ENCODE measurements around the gene PNRC2.

PNRC2 gene

DNA sequence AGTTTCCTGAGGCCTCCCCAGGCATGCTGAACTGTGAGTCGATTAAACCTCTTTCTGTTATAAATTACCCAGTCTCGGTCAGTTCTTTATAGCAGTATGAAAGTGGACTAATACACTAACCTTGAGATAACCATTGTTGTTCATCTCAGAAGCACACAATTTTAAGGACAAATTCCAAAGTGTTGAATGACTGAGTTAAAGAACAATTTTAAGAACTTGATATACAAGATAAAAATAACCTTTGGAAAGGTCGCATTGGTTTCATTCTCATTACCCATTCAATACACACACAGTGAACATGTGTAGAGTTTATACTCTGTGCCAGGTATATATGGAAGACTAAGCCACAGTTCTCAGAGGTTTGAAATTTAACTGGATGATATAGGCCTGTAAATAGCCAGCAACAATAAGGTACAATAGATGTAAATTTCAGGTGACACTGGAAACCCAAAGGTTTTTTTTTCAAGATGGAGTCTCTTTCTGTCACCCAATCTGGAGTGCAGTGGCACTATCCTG lies 39.6 kb downstream of the PNRC2 start:
- no peak for ATAC-seq
- TF ChIP-seq ZNF8 (CRISPR knock-in tag; IDR thresholded peaks at IDR 0.05), result no peak
- no peak for TF ChIP-seq GLIS3 (CRISPR knock-in tag; IDR thresholded peaks at IDR 0.05)
- TF ChIP-seq RARB (CRISPR knock-in tag; IDR thresholded peaks at IDR 0.05), result no peak
- TF ChIP-seq, protein P1, sequence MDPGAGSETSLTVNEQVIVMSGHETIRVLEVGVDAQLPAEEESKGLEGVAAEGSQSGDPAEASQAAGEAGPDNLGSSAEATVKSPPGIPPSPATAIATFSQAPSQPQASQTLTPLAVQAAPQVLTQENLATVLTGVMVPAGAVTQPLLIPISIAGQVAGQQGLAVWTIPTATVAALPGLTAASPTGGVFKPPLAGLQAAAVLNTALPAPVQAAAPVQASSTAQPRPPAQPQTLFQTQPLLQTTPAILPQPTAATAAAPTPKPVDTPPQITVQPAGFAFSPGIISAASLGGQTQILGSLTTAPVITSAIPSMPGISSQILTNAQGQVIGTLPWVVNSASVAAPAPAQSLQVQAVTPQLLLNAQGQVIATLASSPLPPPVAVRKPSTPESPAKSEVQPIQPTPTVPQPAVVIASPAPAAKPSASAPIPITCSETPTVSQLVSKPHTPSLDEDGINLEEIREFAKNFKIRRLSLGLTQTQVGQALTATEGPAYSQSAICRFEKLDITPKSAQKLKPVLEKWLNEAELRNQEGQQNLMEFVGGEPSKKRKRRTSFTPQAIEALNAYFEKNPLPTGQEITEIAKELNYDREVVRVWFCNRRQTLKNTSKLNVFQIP (CRISPR knock-in tag; IDR thresholded peaks at IDR 0.05; ENCODE audit: borderline replicate concordance, low read depth), result no peak
- no peak for TF ChIP-seq PPARA (CRISPR knock-in tag; IDR thresholded peaks at IDR 0.05; ENCODE audit: borderline replicate concordance)
- TF ChIP-seq ESRRG (CRISPR knock-in tag; IDR thresholded peaks at IDR 0.05), result no peak
- no peak for TF ChIP-seq ZNF565 (CRISPR knock-in tag; conservative IDR thresholded peaks at IDR 0.05; ENCODE audit: low read depth)
- TF ChIP-seq TCF4 (CRISPR knock-in tag; IDR thresholded peaks at IDR 0.05; ENCODE audit: borderline replicate concordance), result no peak
- TF ChIP-seq, protein P2, sequence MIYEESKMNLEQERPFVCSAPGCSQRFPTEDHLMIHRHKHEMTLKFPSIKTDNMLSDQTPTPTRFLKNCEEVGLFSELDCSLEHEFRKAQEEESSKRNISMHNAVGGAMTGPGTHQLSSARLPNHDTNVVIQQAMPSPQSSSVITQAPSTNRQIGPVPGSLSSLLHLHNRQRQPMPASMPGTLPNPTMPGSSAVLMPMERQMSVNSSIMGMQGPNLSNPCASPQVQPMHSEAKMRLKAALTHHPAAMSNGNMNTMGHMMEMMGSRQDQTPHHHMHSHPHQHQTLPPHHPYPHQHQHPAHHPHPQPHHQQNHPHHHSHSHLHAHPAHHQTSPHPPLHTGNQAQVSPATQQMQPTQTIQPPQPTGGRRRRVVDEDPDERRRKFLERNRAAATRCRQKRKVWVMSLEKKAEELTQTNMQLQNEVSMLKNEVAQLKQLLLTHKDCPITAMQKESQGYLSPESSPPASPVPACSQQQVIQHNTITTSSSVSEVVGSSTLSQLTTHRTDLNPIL (CRISPR knock-in tag; IDR thresholded peaks at IDR 0.05; ENCODE audit: low read depth), result no peak

DNA sequence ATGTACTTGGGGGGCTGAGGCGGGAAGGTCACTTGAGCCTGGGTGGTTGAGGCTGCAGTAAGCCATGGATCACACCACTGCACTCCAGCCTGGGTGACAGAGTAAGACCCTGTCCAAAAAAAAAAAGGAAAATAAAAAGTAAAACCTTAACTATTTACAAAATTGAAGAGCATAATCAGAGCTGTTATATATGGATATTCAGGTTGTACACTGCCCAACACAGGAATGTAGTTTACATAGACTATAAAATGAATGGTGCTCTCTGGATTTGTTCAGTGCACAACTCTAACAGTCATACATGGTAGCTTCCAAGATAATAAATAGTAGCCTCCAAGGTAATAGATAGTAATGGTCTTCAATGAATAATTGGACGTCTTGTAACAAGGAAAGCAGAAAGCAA lies 43.1 kb downstream of the PNRC2 start:
- no peak for TF ChIP-seq ZFP30 (CRISPR knock-in tag; IDR thresholded peaks at IDR 0.05)
- no peak for TF ChIP-seq ZC3H10 (CRISPR knock-in tag; IDR thresholded peaks at IDR 0.05)
- no peak for TF ChIP-seq ARNTL (CRISPR knock-in tag; IDR thresholded peaks at IDR 0.05; ENCODE audit: borderline replicate concordance, low read depth)
- TF ChIP-seq, protein P1 (CRISPR knock-in tag; IDR thresholded peaks at IDR 0.05; ENCODE audit: borderline replicate concordance, low read depth), result no peak
- TF ChIP-seq, protein P3, sequence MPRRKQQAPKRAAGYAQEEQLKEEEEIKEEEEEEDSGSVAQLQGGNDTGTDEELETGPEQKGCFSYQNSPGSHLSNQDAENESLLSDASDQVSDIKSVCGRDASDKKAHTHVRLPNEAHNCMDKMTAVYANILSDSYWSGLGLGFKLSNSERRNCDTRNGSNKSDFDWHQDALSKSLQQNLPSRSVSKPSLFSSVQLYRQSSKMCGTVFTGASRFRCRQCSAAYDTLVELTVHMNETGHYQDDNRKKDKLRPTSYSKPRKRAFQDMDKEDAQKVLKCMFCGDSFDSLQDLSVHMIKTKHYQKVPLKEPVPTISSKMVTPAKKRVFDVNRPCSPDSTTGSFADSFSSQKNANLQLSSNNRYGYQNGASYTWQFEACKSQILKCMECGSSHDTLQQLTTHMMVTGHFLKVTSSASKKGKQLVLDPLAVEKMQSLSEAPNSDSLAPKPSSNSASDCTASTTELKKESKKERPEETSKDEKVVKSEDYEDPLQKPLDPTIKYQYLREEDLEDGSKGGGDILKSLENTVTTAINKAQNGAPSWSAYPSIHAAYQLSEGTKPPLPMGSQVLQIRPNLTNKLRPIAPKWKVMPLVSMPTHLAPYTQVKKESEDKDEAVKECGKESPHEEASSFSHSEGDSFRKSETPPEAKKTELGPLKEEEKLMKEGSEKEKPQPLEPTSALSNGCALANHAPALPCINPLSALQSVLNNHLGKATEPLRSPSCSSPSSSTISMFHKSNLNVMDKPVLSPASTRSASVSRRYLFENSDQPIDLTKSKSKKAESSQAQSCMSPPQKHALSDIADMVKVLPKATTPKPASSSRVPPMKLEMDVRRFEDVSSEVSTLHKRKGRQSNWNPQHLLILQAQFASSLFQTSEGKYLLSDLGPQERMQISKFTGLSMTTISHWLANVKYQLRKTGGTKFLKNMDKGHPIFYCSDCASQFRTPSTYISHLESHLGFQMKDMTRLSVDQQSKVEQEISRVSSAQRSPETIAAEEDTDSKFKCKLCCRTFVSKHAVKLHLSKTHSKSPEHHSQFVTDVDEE (CRISPR knock-in tag; IDR thresholded peaks at IDR 0.05), result no peak
- TF ChIP-seq SNAI2 (CRISPR knock-in tag; IDR thresholded peaks at IDR 0.05), result no peak
- no peak for TF ChIP-seq RARB (CRISPR knock-in tag; IDR thresholded peaks at IDR 0.05)
- no peak for TF ChIP-seq ZNF70 (CRISPR knock-in tag; IDR thresholded peaks at IDR 0.05)
- no peak for TF ChIP-seq BACH2 (CRISPR knock-in tag; IDR thresholded peaks at IDR 0.05; ENCODE audit: borderline replicate concordance)
- TF ChIP-seq ZFP3 (CRISPR knock-in tag; IDR thresholded peaks at IDR 0.05), result no peak
- no peak for TF ChIP-seq ZNF8 (CRISPR knock-in tag; IDR thresholded peaks at IDR 0.05)
- ATAC-seq, result no peak

DNA sequence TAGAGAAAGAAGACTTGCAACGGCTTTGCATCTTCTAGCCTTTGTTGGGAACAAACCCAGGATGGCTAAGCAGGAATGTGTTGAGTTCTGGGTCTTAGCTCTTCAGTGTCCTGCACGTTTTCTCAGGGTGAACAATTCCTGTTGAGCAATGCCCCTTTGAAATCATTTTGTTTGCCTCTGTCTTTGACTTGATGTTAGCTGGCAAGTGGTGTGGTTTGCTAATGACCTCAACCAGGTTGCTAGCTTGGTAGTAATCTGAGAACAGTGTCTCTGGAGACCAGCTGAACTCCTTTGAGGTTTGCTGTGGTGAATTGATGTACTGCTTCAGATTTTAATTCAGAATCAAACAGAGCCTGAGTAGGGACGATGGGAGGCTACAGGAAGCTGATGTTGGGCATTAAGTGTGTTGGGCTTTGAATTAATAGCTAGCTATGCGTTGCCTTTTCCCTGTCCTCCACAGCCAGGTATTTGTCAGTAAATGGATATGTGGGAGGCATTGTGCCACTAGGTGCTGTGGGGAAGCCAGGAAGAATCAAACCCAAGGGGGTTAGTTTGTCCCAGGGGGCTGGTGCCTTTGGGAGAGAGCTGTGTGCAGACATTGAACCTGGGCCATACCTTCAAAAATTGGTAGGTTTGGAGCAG lies 43.8 kb downstream of the PNRC2 start:
- ATAC-seq, result peak; percentile 90
- TF ChIP-seq ZNF565 (CRISPR knock-in tag; conservative IDR thresholded peaks at IDR 0.05; ENCODE audit: low read depth), result no peak
- TF ChIP-seq SNAI2 (CRISPR knock-in tag; IDR thresholded peaks at IDR 0.05), result no peak
- no peak for TF ChIP-seq TOX (CRISPR knock-in tag; IDR thresholded peaks at IDR 0.05; ENCODE audit: borderline replicate concordance)
- TF ChIP-seq ARNTL (CRISPR knock-in tag; IDR thresholded peaks at IDR 0.05; ENCODE audit: borderline replicate concordance, low read depth), result no peak
- TF ChIP-seq ZFP30 (CRISPR knock-in tag; IDR thresholded peaks at IDR 0.05), result no peak
- no peak for TF ChIP-seq RARB (CRISPR knock-in tag; IDR thresholded peaks at IDR 0.05)
- no peak for TF ChIP-seq ISL1 (CRISPR knock-in tag; IDR thresholded peaks at IDR 0.05)
- TF ChIP-seq PPARA (CRISPR knock-in tag; IDR thresholded peaks at IDR 0.05; ENCODE audit: borderline replicate concordance), result no peak
- TF ChIP-seq, protein P3 (CRISPR knock-in tag; IDR thresholded peaks at IDR 0.05), result no peak
- no peak for TF ChIP-seq ZNF8 (CRISPR knock-in tag; IDR thresholded peaks at IDR 0.05)
- no peak for TF ChIP-seq ZNF70 (CRISPR knock-in tag; IDR thresholded peaks at IDR 0.05)
- no peak for TF ChIP-seq ZC3H10 (CRISPR knock-in tag; IDR thresholded peaks at IDR 0.05)
- TF ChIP-seq, protein P4, sequence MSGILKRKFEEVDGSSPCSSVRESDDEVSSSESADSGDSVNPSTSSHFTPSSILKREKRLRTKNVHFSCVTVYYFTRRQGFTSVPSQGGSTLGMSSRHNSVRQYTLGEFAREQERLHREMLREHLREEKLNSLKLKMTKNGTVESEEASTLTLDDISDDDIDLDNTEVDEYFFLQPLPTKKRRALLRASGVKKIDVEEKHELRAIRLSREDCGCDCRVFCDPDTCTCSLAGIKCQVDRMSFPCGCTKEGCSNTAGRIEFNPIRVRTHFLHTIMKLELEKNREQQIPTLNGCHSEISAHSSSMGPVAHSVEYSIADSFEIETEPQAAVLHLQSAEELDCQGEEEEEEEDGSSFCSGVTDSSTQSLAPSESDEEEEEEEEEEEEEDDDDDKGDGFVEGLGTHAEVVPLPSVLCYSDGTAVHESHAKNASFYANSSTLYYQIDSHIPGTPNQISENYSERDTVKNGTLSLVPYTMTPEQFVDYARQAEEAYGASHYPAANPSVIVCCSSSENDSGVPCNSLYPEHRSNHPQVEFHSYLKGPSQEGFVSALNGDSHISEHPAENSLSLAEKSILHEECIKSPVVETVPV (CRISPR knock-in tag; IDR thresholded peaks at IDR 0.05), result no peak
- no peak for TF ChIP-seq TCF4 (CRISPR knock-in tag; IDR thresholded peaks at IDR 0.05; ENCODE audit: borderline replicate concordance)
- TF ChIP-seq, protein P5, sequence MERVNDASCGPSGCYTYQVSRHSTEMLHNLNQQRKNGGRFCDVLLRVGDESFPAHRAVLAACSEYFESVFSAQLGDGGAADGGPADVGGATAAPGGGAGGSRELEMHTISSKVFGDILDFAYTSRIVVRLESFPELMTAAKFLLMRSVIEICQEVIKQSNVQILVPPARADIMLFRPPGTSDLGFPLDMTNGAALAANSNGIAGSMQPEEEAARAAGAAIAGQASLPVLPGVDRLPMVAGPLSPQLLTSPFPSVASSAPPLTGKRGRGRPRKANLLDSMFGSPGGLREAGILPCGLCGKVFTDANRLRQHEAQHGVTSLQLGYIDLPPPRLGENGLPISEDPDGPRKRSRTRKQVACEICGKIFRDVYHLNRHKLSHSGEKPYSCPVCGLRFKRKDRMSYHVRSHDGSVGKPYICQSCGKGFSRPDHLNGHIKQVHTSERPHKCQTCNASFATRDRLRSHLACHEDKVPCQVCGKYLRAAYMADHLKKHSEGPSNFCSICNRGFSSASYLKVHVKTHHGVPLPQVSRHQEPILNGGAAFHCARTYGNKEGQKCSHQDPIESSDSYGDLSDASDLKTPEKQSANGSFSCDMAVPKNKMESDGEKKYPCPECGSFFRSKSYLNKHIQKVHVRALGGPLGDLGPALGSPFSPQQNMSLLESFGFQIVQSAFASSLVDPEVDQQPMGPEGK (CRISPR knock-in tag; IDR thresholded peaks at IDR 0.05; ENCODE audit: borderline replicate concordance), result no peak
- TF ChIP-seq ZFP3 (CRISPR knock-in tag; IDR thresholded peaks at IDR 0.05), result no peak

Measured in SK-N-SH treated with all-trans-retinoic acid at 6 μM for 48 hours (cell line).